GM21717 (cell line): Measurements from ENCODE around the gene REXO1.

Experiments
- ATAC-seq: cut with Tn5 transposase; IDR thresholded peaks from one replicate; pipeline ENCODE4 v1.9.1; 2021; ENCODE audit warnings: mild to moderate bottlenecking, moderate library complexity; ENCODE audit not compliant: unreplicated experiment

Gene REXO1

DNA sequence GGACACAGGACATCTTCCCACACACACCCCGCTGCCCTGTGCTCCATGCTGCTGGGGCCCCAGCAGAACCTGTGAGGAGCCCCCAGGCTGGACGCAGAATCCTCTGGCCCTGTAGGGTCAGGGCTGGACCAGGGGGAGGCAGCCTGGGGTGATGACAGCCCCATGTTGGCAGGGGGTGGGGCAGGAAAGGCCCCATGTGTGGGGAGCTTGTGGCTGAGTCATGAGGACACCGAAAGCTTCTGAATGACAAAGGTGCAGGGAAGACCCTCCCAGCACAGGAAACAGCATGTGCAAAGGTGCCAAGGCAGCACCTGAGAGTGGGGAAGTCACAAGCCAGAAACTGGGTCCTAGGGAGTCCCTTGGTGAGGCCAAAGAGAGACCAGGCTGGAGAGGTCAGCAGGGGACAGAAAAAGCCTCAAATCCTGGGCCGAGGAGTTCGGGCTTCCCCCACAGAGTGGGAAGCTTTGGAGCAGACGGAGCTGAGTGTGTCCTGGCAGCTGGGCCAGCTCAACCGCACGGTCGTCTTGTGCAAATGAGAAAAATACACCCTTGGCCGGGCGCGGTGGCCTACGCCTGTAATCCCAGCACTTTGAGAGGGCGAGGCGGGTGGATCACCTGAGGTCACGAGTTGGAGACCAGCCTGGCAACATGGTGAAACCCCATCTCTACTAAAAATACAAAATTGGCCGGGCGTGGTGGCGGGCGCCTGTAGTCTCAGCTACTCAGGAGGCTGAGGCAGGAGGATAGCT is 53.7 kb downstream of the REXO1 start:
- no peak for ATAC-seq

DNA sequence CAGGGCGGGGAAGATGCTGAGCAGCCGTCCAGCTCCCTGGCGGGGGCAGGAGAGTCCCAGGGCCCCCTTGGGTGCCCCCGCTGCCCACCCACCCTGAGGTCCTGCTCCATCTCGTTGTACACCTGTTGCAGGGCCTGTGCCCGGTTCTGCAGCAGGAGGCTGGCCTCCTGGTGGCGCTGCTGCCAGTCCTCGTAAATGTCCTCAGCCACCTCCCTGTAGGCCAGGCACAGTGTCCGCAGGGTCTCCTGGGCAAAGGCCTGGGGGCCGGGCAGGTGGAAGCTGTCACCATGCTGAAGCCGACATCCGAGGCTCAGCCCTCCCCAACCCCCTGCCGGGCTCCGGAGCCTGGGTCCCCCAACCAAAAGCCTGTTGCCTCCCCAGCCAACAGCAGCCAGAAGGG is 56.4 kb downstream of the REXO1 start:
- no peak for ATAC-seq

DNA sequence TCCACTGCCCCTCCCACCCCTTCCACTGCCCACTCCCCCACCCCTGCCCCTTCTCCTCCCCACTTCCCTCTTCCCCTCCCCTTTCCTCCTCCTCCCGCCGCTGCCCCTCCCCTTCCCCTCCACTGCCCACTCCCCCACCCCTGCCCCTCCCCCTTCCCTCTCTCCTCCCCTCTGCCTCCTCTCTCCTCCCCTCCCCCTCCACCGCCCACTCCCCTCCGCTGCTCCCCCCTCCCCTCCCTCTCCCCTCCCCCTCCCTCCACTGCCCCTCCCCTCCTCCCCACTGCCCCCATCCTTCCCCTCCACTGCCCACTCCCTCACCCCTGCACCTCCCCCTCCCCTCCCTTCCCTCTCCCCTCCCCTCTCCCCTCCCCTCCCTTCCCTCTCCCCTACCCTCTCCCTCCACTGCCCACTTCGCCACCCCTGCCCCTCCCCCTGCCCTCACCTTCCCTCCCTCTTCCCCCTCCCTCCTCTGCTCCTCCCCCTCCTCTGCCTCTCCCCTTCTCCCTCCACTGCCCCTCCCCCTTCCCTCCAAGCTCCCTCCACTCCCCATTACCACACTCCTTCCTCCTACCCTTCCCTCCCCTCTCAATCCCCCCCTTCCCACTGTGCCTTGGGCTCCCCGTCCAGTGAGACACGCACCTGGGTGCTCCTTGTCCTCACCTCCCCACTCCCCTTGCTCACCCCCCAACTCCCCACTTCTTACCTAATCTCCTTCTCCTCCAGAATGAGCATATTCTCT is 58.1 kb downstream of the REXO1 start:
- no peak for ATAC-seq

DNA sequence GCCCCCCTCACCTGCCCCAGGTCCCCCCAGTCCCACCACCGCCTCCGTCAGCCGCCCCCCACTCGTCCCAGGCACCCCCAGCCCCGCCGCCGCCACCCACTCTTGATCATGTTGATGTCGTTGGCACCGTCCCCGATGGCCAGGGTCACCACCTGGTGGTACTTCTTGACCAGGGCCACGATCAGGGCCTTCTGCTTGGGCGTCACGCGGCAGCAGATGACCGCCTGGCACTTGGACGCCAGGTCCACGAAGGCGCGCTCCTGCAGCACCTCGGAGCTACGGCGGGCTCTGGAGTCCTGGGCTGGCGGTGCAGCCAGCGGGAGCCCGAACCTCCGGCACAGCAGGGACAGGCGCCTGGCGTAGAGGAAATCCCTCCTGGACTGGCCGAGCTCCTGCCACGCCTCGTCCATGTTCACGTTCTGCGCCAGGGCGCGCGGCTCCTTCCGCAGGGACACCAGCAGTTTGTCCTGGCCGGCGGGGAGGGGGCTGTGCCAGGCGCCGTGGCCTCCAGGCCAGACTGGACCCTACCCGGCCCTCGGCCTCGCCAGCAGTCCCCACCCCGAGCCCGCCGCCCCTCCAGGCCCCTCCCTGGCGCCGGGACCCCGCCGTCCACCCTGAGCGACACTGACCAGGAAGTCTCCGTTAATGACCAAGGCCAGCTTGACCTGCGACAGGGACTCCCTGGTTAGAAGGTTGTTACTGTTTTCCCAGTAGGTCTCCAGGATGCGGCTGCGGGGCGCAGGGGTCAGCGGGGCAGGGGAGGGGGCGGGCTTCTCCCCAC is 58.8 kb downstream of the REXO1 start:
- ATAC-seq, result no peak

DNA sequence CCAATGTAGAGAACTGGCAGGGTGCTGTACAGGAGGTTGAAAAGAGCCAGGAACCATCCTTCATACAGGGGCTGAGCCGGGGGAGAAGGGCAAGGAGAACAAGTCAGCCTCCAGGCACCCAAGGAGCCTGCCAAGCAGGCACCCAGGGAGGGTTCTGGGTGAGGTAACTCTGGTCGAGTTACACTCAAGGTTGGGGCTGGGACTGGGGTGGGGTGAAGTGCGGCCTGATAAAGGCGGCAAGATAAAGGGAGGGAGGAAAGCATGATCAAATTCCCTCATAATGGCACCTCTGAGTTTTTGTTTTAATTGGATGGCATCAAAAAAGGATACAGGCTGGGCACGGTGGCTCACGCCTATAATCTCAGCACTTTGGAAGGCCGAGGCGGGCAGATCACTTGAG is 61.2 kb downstream of the REXO1 start:
- ATAC-seq, result no peak

DNA sequence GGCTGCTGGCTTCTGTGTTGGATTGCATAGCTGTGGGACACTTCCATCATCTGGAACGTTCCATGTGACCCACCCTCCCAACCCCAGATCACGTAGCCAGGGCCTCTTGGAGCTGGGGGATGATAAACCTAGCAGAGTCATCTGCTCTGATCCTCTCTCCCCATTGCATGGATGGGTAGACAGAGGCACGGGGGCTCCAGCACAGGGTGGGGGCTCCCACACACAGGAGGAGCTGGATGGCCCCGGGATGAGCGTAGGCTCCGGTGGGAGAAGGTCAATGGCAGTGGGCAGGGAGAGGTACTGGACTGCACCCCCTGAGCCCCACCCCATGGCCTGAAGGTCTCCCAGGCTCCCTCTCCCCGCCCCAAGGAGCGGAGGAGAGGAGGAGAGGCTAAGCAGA is 61.6 kb downstream of the REXO1 start:
- no peak for ATAC-seq

DNA sequence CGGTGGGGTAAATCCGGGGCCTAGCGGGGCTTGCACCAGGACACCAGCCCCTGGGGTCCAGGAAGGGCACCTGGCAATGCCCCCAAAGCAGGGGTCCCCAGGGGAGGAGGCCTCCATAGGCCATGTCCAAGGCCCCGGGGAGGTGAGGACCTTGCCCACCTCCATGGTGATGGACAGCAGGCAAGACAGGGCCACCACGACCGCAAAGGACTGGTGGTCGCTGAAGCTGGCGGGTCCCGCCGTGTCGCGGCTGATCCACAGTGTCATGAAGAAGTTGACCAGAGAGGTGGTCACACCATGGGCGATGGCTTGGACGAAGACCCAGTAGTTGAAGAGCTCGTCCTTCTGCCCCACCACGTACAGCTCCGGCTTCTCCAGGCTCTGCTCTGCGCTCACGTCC is 63.0 kb downstream of the REXO1 start:
- ATAC-seq, result no peak

DNA sequence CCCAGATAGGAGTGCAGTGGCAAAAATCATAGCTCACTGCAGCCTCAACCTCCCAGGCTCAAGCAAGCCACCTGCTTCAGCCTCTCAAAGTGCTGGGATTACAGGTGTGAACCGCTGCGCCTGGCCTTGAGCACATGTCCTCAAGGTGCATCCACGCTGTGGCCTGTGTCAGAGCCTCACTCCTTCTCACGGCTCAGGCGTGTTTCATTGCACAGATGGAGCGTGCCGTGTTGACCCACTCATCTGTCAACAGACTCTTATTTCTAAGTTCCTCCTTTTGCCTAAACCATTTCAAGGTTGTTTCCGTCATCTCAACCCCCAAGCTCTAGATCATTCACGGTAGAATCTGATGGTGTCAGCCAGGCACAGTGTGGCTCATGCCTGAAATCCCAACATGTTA is 64.4 kb downstream of the REXO1 start:
- no peak for ATAC-seq

DNA sequence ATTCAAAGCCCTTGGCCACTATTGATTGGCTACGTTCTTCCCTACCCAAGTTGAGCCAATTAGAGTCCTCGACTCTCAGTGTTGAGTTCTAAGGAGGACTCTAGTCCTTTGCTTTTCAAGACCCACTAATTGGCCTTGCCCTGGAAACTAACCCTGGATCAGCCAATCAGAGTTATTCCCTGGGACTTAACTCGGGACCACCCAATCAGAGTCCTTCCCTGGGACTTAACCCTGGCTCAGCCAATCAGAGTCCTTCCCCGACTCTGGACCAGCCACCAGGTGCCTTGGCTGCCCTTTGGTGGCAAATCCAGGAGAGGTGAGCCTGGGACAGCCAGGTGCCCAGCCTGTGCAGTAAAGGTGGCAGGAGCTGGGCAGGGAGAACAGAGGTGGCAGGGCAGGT is 64.9 kb downstream of the REXO1 start:
- no peak for ATAC-seq

DNA sequence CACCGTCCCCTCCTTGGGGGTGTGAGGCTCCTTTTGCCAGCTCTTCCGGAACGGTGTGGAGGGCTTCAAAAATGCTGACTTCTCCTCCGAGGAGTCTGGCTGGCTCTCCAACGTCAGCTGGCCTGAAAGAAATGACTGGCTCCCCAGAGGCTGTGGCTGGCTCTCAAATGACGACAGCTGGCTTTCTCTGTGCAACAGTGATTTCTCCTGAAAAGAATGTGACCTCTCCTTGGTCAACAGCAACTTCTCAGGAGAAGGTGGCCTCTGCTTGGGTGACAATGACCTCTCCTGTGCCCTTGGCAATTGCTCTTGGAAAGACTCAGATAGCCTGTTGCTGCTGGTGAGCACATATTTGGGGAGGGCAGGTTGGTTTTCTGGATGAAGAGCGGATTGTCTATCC is 65.8 kb downstream of the REXO1 start:
- ATAC-seq, result no peak

DNA sequence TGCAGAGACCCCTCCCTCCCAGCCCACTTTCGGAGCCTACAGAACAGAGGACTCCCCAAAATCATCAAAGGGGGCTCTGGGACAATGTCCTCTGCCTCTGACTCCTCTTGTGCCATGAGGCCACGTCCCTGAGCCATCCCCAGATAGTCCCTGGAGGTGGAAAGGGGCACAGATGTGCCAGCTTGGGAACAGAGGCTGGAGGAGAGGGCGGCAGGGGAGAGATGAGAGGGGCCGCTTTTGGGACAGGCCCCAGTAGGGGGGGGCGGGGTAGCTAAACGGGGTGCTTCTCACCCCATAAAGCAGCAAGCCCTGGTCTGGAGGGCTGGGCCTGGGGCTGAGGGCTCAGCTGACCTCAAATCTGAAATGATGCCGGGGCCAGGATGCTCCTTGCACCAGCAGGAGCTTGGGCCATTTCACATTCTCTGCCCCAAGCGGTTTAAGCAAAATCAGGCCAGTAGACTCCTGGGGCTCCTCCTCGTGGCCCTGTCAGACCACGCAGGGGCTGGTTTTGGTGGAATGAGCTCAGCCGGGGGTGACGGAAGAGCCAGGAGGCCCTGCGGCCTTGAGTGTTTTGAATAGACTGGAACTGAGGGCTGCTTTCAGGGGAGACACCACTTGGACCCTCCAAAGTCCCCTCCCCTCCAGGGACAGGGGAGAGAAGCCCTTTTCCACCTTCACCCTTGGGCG is 67.9 kb downstream of the REXO1 start:
- no peak for ATAC-seq

DNA sequence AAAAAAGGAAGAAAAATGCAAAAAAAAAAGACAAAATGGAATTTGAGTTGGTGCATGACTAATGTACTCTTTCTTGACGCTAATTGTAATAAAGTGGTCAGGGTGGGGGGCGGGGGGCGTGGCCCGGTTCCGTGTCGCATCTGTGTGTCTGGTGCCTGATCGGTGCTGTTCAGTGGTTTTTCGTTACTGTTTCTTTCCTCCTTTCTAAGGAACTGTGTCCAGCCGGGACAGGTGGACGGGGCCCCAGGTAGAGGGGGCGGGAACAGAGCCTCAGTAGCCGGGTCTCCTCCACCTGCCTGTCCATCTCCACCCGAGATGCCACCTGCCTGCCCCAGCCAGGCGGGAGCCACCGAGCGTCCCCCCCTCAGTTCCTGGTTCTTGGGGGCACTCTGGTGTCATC is 68.7 kb downstream of the REXO1 start:
- no peak for ATAC-seq

DNA sequence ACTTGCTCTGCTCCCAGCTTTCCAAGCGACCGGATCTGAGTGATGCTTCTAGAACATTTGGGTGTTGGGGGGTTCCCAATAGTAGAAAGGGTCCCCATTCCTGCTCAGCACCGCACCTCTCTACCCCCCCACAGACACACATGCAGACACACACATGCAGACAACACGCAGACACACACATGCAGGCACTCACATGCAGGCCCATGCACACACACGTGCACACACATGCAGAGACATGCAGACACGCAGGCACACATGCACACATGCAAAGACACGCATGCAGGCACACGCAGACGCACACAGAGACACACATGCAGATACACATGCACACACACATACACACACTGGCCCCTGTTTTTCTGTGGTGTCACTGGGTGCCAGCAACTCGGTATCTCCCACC is 71.1 kb downstream of the REXO1 start:
- ATAC-seq, result no peak

DNA sequence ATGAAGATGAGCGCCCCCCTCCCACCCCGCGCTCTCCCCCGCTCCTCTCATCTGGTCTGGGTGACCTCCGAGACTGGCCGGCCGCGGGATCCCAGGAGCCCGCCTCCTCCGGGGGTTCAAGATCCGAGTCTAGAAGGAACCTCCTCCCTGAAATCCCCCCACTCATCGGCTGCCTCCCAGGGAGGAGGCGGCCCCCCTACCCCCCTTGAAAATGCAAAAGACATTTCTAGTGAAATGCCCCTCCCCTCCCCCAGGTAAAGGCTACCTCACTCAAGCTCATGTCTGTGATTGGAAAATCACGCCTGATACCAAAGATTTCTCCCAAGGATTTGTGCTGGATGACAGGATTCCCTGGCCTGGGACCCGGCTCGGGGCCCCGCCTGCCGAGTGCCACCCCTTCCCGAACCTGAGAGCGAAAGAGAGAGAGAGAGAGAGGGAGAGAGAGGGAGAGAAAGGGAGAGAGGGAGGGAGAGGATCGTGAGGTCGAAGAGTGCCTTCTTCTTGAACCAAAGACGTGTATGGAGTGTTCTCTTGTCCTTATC is 71.6 kb downstream of the REXO1 start:
- no peak for ATAC-seq

DNA sequence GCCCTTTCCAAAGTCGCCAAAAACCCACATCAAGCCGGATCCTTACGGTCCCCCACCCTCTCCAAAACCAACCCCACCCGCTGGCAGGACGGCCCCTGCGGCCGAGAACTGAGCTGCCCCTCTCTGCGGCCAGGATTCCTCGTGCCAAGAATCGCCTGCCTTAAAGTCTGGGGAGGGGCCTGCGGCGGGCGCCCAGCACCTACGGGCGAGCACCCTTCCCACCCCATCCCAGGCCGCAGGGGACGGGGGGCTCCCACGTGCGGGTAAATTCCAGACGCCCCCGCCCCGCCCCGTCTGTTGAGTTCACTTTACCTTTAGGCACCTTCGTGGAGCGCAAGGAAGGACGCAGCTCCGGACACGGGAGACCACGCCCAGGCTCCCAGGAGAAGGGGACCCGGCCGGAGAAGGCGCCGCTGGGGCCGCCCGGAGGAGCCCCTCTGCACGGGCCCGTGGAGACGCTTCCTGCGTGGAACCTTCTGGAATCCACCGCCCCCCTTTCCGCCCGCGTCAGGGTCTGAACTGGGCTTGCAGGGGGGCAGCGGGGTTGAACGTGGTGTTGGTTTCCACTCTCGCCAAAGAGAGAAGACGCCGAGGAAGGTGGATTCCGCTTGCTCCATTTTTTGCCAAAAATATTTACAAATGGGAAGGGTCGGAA is 72.2 kb downstream of the REXO1 start:
- no peak for ATAC-seq

DNA sequence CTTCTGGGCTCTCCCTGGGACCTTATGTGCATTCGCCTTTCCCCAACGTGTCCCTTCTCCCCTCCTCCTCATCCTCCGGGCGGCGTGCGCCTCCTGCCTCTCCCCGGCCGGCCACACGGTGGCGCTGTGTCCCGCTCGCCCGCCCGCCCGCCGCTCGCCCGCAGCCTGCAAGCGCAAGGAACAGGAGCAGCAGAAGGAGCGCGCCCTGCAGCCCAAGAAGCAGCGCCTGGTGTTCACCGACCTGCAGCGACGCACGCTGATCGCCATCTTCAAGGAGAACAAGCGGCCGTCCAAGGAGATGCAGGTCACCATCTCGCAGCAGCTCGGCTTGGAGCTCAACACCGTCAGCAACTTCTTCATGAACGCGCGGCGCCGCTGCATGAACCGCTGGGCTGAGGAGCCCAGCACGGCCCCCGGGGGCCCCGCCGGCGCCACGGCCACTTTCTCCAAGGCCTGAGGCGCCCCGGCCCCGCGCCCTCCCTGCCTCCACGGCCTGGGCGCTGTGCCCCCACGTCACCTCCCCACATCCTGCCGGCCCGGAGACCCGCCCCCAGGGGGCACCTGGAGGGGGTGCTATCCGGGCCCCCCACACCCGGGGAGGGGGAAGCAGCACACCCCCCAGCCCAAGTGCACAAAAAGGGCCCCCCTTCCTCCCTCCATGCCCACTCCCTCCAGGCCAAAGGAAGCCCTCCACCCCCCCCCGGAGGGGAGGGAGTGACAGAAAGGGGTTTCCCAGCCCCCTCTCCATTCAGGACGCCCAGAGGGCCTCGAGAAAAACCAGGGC is 73.1 kb downstream of the REXO1 start:
- ATAC-seq, result no peak

DNA sequence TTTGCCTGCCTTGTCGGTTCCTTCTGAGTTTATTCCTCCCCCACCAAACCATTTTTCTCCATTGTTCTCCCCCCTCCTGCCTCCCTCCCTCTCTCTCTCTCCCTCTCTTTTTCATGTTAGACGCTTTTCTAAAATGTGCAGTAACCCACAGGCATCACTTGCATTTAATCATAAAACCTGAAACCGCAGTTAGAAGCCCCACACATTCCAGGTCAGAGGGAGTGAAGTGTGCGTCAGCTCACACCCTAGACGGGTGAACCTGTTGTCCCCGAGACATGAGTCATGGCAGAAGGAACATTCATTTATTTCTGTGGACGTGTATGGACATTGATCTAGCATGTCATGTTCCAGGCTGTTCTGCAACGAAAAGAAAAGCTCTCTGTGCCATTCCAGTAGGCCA is 75.1 kb downstream of the REXO1 start:
- no peak for ATAC-seq

DNA sequence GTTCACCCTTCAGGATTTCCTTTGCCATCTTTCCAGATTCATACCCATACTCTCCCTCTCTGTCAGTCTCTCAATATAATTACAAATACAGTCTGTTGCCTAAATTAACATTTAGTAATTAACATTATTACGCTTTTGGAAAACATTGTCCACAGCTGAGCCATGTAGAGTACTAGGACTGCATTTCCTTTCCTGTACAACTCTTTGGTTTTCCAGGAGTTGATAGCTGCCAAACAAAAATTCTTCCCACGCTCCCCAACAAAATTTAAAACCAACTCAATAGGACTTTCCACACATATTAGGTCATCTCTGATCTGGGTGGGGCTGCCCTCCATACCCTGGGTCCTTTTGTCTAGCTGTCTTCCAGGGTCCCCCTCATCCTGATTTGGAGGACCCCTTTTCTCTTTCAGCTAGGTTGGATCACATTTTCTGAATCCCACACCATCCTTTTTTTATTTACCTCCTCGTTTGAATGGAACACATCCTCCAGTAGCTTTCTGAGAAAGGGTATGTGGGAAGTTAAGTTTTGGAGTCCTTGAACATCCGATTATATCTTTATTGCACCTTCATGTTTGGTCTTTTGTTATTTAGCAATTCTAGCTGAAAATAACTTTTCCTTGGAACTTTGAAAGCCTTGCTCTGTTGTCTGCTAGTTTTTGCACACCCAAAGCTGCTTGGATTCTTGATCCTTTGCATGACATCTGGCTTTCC is 77.3 kb downstream of the REXO1 start:
- no peak for ATAC-seq

DNA sequence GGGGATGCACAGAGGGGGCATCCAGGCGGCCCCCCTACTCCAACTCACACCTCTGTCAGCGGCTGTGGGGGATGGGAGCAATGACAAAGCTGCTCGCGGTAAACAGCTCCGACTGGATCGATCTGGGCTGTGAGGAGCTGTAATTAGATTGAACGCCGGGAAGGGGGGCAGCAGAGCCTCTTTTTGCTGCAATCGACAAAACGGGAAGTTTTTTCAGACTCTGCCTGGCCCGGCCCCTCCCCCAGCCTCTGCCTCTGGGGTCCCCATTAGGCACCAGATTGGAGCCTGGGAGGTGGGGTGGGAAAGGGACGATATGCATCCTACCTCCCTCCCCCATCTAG is 78.7 kb downstream of the REXO1 start:
- no peak for ATAC-seq
